Measurements from ENCODE around the gene HTRA1. TPM values are rescaled to one million over a fixed set of nuclear protein-coding genes. Genes with fewer than 3 reads are reported as not detected.

Gene HTRA1
- total RNA-seq, 1 donor from 2014 or later = 35.7 TPM

DNA sequence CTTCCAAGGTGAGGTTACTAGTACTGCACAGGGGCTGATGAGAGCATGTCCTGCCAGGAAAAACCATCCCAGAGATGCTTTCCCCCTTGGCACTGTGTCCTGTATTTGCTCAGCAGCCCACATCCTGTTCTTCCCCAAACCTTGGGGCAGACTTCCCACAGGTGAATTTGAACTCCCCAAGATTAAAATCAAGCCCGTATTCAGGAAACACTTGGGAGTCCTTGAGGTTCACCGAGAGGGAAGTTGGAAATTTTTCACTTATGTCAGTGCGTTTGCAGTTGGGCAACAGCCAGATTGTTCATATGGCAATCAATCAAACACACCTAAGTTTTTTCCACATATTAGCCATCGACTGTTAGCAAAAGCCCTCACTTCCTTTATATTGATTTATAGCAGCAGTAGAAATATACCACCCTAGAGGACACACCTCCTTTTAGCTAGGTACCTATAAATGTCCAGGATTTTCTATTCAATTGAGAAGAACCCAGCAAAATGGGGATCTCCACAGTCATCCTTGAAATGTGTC lies 99.0 kb downstream of the HTRA1 start, which contains the start of gene DMBT1:
Gene DMBT1 (plus strand): TSS at position 476 of the 526 bp plus-strand sequence. CDS start 17 bp downstream, at position 493.
- H3K4me3 ChIP-seq (ENCODE audit: low read depth, low read length) = no peak within 1 kb of the TSS
- no peak for DNase-seq (ENCODE audit: low read depth)
- TF ChIP-seq, protein P1, sequence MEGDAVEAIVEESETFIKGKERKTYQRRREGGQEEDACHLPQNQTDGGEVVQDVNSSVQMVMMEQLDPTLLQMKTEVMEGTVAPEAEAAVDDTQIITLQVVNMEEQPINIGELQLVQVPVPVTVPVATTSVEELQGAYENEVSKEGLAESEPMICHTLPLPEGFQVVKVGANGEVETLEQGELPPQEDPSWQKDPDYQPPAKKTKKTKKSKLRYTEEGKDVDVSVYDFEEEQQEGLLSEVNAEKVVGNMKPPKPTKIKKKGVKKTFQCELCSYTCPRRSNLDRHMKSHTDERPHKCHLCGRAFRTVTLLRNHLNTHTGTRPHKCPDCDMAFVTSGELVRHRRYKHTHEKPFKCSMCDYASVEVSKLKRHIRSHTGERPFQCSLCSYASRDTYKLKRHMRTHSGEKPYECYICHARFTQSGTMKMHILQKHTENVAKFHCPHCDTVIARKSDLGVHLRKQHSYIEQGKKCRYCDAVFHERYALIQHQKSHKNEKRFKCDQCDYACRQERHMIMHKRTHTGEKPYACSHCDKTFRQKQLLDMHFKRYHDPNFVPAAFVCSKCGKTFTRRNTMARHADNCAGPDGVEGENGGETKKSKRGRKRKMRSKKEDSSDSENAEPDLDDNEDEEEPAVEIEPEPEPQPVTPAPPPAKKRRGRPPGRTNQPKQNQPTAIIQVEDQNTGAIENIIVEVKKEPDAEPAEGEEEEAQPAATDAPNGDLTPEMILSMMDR (conservative IDR thresholded peaks at IDR 0.05; ENCODE audit: low read depth, low read length) = no peak

DNA sequence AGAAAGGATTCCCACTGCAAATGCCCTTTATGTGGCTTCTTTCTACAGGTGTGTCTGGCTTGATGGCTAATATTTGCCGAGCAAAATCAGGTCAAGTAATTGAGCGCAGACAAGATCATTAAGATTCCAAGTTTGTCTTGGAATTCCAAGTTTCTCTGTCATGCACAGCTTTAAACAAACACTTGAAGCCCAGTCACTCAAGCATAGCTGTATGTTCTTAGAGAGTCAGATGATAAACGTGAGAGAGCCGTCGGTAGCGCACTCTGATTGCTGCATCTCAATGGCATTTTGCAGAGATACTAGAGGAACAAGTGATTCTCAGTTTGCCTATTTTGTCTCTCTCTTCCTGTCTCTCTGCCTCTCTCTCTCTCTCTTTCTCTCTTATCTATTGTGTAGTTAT lies 99.9 kb downstream of the HTRA1 start:
- peak; percentile 61 for DNase-seq (ENCODE audit: low read depth)
- TF ChIP-seq, protein P1 (conservative IDR thresholded peaks at IDR 0.05; ENCODE audit: low read depth, low read length) = no peak

DNA sequence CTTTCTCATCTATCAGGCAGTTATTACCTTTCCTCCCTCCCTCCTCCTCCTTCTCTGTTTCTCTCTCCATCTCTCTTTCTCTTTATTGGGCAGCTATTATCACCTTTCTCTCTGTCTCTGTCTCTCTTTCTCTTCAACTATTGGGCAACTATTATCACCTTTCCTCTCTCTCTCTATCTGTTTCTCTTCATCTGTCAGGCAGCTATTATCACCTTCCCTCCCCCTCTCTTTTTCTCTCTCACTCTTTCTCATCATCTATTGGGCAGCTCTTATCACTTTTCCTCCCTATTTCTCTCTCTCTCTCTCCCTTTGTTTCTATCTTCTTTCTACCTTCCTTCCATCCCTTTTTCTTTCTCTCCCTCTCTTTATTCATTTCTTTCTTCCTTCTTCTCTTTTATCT lies 100.4 kb downstream of the HTRA1 start:
- no peak for DNase-seq (ENCODE audit: low read depth)
- TF ChIP-seq, protein P1 (conservative IDR thresholded peaks at IDR 0.05; ENCODE audit: low read depth, low read length) = no peak
- H3K4me3 ChIP-seq (ENCODE audit: low read depth, low read length) = no peak overlapping the region

More for the DNA sequence above, 99.9 kb downstream of the HTRA1 start:
- H3K4me3 ChIP-seq (ENCODE audit: low read depth, low read length) = no peak overlapping the region

Other genes with a start within 250 kb of the HTRA1 start
- 0.51 and 1.3 TPM in 2 replicates for gene BTBD16, start 190.3 kb upstream of the HTRA1 start, total RNA-seq
- 58.5 and 84.6 TPM in 2 replicates for gene PLEKHA1, start 86.8 kb upstream of the HTRA1 start, total RNA-seq
- gene ARMS2, start 6.9 kb upstream of the HTRA1 start, total RNA-seq = not detected in 2 replicates
- gene DMBT1, start 99.2 kb downstream of the HTRA1 start, total RNA-seq = not detected in 2 replicates
- not detected in 2 replicates for gene C10orf120, start 238.3 kb downstream of the HTRA1 start, total RNA-seq

Data from epithelial cell of proximal tubule (primary cell).